IMR-90 (cell line): ENCODE results near the gene NTRK2. TPM values are rescaled to one million over a fixed set of nuclear protein-coding genes. Genes with fewer than 3 reads are reported as not detected.

ENCODE experiments used
- ATAC-seq: fragments of 200-7000 bp; cut with Tn5 transposase; 2 replicates; pipeline ENCODE4 v1.9.1; 2020; ENCODE audit warnings: low read depth, mild to moderate bottlenecking, moderate library complexity
- BruUV-seq: library from RNA; stranded (reverse); fragments of 400-500 nt; replicated peaks from 2 replicates; lab custom pipeline; 2021; lab: Mats Ljungman, UMichigan
- CTCF ChIA-PET: fragments of 300-600 bp; formaldehyde crosslinking; extraction: SDS; loops from one replicate; lab custom pipeline; 2021; ENCODE audit warnings: antibody characterized with exemption; lab: Yijun Ruan, JAX
- POLR2A ChIA-PET: fragments of 300-600 bp; sonication (Branson Sonifier 250); formaldehyde crosslinking; loops from one replicate; lab custom pipeline; 2022; ENCODE audit warnings: antibody characterized with exemption; ENCODE audit not compliant: unreplicated experiment; lab: Charles Lee
- DNase-seq: peaks from one replicate; pipeline ENCODE4 v3.0.0; 2013
- H2AFZ ChIP-seq: replicated peaks from 2 replicates; pipeline ENCODE3; 2013; ENCODE audit warnings: low read length, mild to moderate bottlenecking; ENCODE audit not compliant: poor library complexity
- H2AK5ac ChIP-seq: 2 replicates; pipeline ENCODE4 v1.6.1; 2013; ENCODE audit warnings: low read depth, low read length, inconsistent platforms
- H2AK9ac ChIP-seq: replicated peaks from 2 replicates; pipeline ENCODE3; 2013; ENCODE audit warnings: mild to moderate bottlenecking, low read depth, low read length, moderate library complexity; ENCODE audit not compliant: poor library complexity
- H2BK120ac ChIP-seq: 2 replicates; pipeline ENCODE4 v1.6.1; 2013; ENCODE audit warnings: low read depth, low read length, inconsistent platforms
- H2BK15ac ChIP-seq: 3 replicates; pipeline ENCODE4 v1.6.1; 2013; ENCODE audit warnings: low read depth, low read length, inconsistent platforms
- H2BK20ac ChIP-seq: 2 replicates; pipeline ENCODE4 v1.6.1; 2013; ENCODE audit warnings: low read depth, mild to moderate bottlenecking, inconsistent platforms, low read length, moderate library complexity
- H2BK5ac ChIP-seq: 2 replicates; pipeline ENCODE4 v1.6.1; 2013; ENCODE audit warnings: mild to moderate bottlenecking, low read depth, low read length, inconsistent platforms; ENCODE audit not compliant: poor library complexity, severe bottlenecking
- H3K14ac ChIP-seq: replicated peaks from 2 replicates; pipeline ENCODE4 v1.6.1; 2013; ENCODE audit warnings: low read depth, low read length, inconsistent platforms
- H3K18ac ChIP-seq: 2 replicates; pipeline ENCODE4 v1.6.1; 2013; ENCODE audit warnings: low read depth, low read length, control low read depth
- H3K23ac ChIP-seq: 2 replicates; pipeline ENCODE4 v1.6.1; 2013; ENCODE audit warnings: low read depth, low read length, inconsistent platforms
- H3K27ac ChIP-seq: 2 replicates; pipeline ENCODE4 v1.5.1; 2013; ENCODE audit warnings: mild to moderate bottlenecking, control low read depth, low read length; ENCODE audit not compliant: insufficient read depth
- H3K27me3 ChIP-seq: 2 replicates; pipeline ENCODE4 v1.6.1; 2013; ENCODE audit warnings: low read length; ENCODE audit not compliant: control insufficient read depth, insufficient read depth
- H3K36me3 ChIP-seq: 2 replicates; pipeline ENCODE4 v1.6.1; 2013; ENCODE audit warnings: low read length, mixed read lengths; ENCODE audit not compliant: control insufficient read depth, insufficient read depth
- H3K4ac ChIP-seq: 2 replicates; pipeline ENCODE4 v1.6.1; 2013; ENCODE audit warnings: low read depth, low read length, inconsistent platforms
- H3K4me1 ChIP-seq: 2 replicates; pipeline ENCODE4 v1.6.1; 2013; ENCODE audit warnings: low read length, mixed read lengths; ENCODE audit not compliant: control insufficient read depth, insufficient read depth
- H3K4me2 ChIP-seq: 2 replicates; pipeline ENCODE4 v1.6.1; 2013; ENCODE audit warnings: low read depth, mild to moderate bottlenecking, control low read depth, low read length, moderate library complexity
- H3K4me3 ChIP-seq: 2 replicates; pipeline ENCODE4 v1.5.1; 2013; ENCODE audit warnings: low read depth, mild to moderate bottlenecking, control low read depth, low read length, moderate library complexity; ENCODE audit not compliant: insufficient read depth
- H3K56ac ChIP-seq: 2 replicates; pipeline ENCODE4 v1.6.1; 2013; ENCODE audit warnings: low read length, inconsistent platforms; ENCODE audit not compliant: insufficient read depth; ENCODE audit errors: extremely low read depth
- H3K79me1 ChIP-seq, 2 experiments: 2 replicates each; pipeline ENCODE4 v1.6.1; 2013; ENCODE audit warnings: low read length in 2 of 2, inconsistent platforms in 1 of 2, low read depth in 1 of 2
- H3K9ac ChIP-seq: 2 replicates; pipeline ENCODE4 v1.6.1; 2013; ENCODE audit warnings: low read depth, low read length, control low read depth
- H3K9me1 ChIP-seq: 2 replicates; pipeline ENCODE4 v1.6.1; 2013; ENCODE audit warnings: low read length, inconsistent platforms; ENCODE audit not compliant: insufficient read depth
- H3K9me3 ChIP-seq: 2 replicates; pipeline ENCODE4 v1.6.1; 2013; ENCODE audit warnings: low read length; ENCODE audit not compliant: control insufficient read depth, insufficient read depth
- H4K20me1 ChIP-seq: 2 replicates; pipeline ENCODE4 v1.6.1; 2013; ENCODE audit warnings: low read length, inconsistent platforms; ENCODE audit not compliant: insufficient read depth
- H4K5ac ChIP-seq: 2 replicates; pipeline ENCODE4 v1.6.1; 2013; ENCODE audit warnings: mild to moderate bottlenecking, low read depth, low read length, control low read depth
- H4K8ac ChIP-seq, 2 experiments: 2 replicates each; pipeline ENCODE4 v1.6.1; 2013; ENCODE audit warnings: low read depth in 2 of 2, low read length in 2 of 2, control low read depth in 1 of 2, inconsistent platforms in 1 of 2
- H4K91ac ChIP-seq: 2 replicates; pipeline ENCODE4 v1.6.1; 2013; ENCODE audit warnings: low read depth, low read length, inconsistent platforms; ENCODE audit not compliant: insufficient read depth
- BHLHE40 ChIP-seq: fragments of 150-350 bp; IDR thresholded peaks from 2 replicates; pipeline ENCODE4 v1.6.1; 2016; ENCODE audit warnings: mild to moderate bottlenecking, low read depth, low read length
- FOS ChIP-seq: fragments of 150-350 bp; IDR thresholded peaks from 2 replicates; pipeline ENCODE4 v1.6.1; 2016; ENCODE audit warnings: low read depth, low read length
- MXI1 ChIP-seq: IDR thresholded peaks from 2 replicates; pipeline ENCODE4 v1.6.1; 2012; ENCODE audit warnings: low read depth, mild to moderate bottlenecking, low read length, moderate library complexity, borderline replicate concordance
- NFE2L2 ChIP-seq: fragments of 150-350 bp; IDR thresholded peaks from 2 replicates; pipeline ENCODE4 v1.6.1; 2016; ENCODE audit warnings: low read depth, mild to moderate bottlenecking, low read length
- RAD21 ChIP-seq: IDR thresholded peaks from 2 replicates; pipeline ENCODE4 v1.6.1; 2012; ENCODE audit warnings: low read length, improper control_type of control experiment
- RCOR1 ChIP-seq: IDR thresholded peaks from 2 replicates; pipeline ENCODE4 v1.6.1; 2012; ENCODE audit warnings: mild to moderate bottlenecking, low read length, improper control_type of control experiment; ENCODE audit not compliant: insufficient replicate concordance
- RFX5 ChIP-seq: IDR thresholded peaks from 2 replicates; pipeline ENCODE4 v1.8.0; 2012; ENCODE audit warnings: low read depth, mild to moderate bottlenecking, low read length, moderate library complexity
- WGBS, 2 experiments: methylation state at CpG; one replicate each; pipeline versions ENCODE4 v1.1.5 to v1.1.7; 2013; ENCODE audit warnings: missing lambda C conversion rate in 2 of 2; ENCODE audit not compliant: insufficient read length in 1 of 2; ENCODE audit errors: extremely low coverage in 2 of 2; 5-methylcytosine and 5-hydroxymethylcytosine counted together
- dilution Hi-C: fragments of 300-500 bp; cut with HindIII; formaldehyde crosslinking; loops from one replicate; pipeline ENCODE4 v1.14.3; 2018; ENCODE audit warnings: low sequenced_read_pairs; ENCODE audit not compliant: unreplicated experiment
- in situ Hi-C: fragments of 300-500 bp; cut with MboI; formaldehyde crosslinking; loops from 3 replicates; pipeline ENCODE4 v1.14.3; 2019; ENCODE audit warnings: low sequenced_read_pairs, inconsistent platforms, mixed read lengths
- intact Hi-C: fragments of 100-400 bp; cut with micrococcal nuclease; formaldehyde crosslinking; loops from 2 replicates; pipeline ENCODE4 v1.10.0; 2022
- polyA plus RNA-seq, 3 experiments: library from polyadenylated mRNA; depleted of rRNA; stranded (reverse); fragments of >200 nt; gene quantifications; 2 replicates each; pipeline ENCODE4 v1.2.3, GENCODE V29; 2012; ENCODE audit warnings: low replicate concordance in 1 of 3
- total RNA-seq: library from RNA; depleted of rRNA; stranded (reverse); fragments of >200 nt; gene quantifications from 2 replicates; pipeline ENCODE4 v1.2.3, GENCODE V29; 2012
- TF ChIP-seq, protein P1 (sequence below): fragments of 150-350 bp; IDR thresholded peaks from 2 replicates; pipeline ENCODE4 v1.6.1; 2016; ENCODE audit warnings: low read depth, mild to moderate bottlenecking, low read length, moderate library complexity, borderline replicate concordance

Gene NTRK2
- total and polyA plus RNA-seq, 2 of the 4 experiments (the other 2 are of a cell fraction), result under 0.01 to 0.02 TPM

DNA sequence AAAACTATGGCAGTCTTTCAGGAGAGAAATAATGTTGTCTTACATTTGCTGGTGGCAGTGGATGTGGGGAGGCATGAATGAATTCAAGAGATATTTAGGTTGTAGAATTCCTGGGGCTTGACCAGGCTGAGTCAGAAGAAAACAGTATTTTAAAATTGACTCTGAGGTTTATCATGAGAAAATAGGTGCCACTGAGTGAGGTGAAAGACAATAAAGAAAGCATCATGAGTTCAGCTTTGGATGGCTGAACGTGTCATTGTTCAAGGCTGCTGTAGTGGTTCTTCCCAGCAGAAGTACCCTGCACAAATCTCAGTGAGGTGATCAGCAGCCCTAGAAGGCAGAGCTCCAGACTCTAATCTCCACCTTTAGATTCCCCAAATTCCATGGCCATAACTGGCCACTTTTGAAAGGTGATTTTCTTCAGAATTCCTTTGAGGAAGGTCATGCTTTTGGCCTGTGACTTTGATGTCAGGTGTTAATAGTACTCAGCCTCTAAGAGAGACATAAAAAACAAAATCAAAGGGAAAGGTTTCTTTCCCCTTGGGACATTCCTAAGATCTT lies 395.4 kb downstream of the NTRK2 start:
- WGBS, 2 experiments, result 20% methylated on average over 1 of the region's 1 CpG; no CpG with 5 or more reads in 1 of the 2 experiments

More for the DNA sequence above, 395.4 kb downstream of the NTRK2 start:
- no peaks in the 10 kb centered on the region for H3K27me3 ChIP-seq
- H4K91ac ChIP-seq, result no peak overlapping the region
- no peaks in the 10 kb centered on the region for H3K36me3 ChIP-seq
- H3K79me1 ChIP-seq, result no peaks in the 10 kb centered on the region
- dilution Hi-C loops, result no loop called here
- H2AK5ac ChIP-seq, result no peak overlapping the region
- no peak overlapping the region for H2BK120ac ChIP-seq
- no peak overlapping the region for H3K9ac ChIP-seq
- H3K23ac ChIP-seq, result no peak overlapping the region
- H3K4me1 ChIP-seq, result no peaks in the 10 kb centered on the region
- no peaks in the 10 kb centered on the region for H3K9me1 ChIP-seq
- no peak overlapping the region for H2BK5ac ChIP-seq
- no peak overlapping the region for H2AFZ ChIP-seq
- H3K9me3 ChIP-seq, result peaks cover 15% of the 10 kb centered on the region
- ATAC-seq, result no peak
- ChIA-PET CTCF (no interaction called here), POLR2A (no interaction called here)
- no TSS peak for BruUV-seq
- H2BK15ac ChIP-seq, result no peak overlapping the region
- TF ChIP-seq FOS, result no peak
- TF ChIP-seq NFE2L2, result no peak
- TF ChIP-seq BHLHE40, result no peak
- TF ChIP-seq RCOR1, result no peak
- TF ChIP-seq RFX5, result no peak
- no peak for TF ChIP-seq RAD21
- TF ChIP-seq MXI1, result no peak
- TF ChIP-seq, protein P1, sequence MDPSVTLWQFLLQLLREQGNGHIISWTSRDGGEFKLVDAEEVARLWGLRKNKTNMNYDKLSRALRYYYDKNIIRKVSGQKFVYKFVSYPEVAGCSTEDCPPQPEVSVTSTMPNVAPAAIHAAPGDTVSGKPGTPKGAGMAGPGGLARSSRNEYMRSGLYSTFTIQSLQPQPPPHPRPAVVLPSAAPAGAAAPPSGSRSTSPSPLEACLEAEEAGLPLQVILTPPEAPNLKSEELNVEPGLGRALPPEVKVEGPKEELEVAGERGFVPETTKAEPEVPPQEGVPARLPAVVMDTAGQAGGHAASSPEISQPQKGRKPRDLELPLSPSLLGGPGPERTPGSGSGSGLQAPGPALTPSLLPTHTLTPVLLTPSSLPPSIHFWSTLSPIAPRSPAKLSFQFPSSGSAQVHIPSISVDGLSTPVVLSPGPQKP, result no peak
- H3K14ac ChIP-seq, result no peak overlapping the region
- no peak overlapping the region for H2BK20ac ChIP-seq
- H4K8ac ChIP-seq, result no peak overlapping the region
- no peak overlapping the region for H2AK9ac ChIP-seq
- in situ Hi-C loops, result no loop called here
- no peak overlapping the region for H3K27ac ChIP-seq
- no peak for DNase-seq
- intact Hi-C loops, result no loop called here
- no peak overlapping the region for H3K4me2 ChIP-seq
- H3K18ac ChIP-seq, result no peak overlapping the region
- H3K4me3 ChIP-seq, result no peak overlapping the region
- no peak overlapping the region for H4K5ac ChIP-seq
- no peak overlapping the region for H3K56ac ChIP-seq
- H3K4ac ChIP-seq, result no peak overlapping the region
- H4K20me1 ChIP-seq, result no peaks in the 10 kb centered on the region
